HepG2 (cell line): ENCODE measurements around the gene TLCD3B.

ENCODE experiments used
- EZH2 ChIP-seq: conservative IDR thresholded peaks from 2 replicates; pipeline ENCODE4 v1.6.1; 2012; ENCODE audit warnings: mild to moderate bottlenecking, low read depth, low read length, moderate library complexity
- KAT8 ChIP-seq: IDR thresholded peaks from 2 replicates; pipeline ENCODE4 v1.6.1; 2016; ENCODE audit warnings: missing genetic modification reagents, missing compliant biosample characterization
- PRPF4 ChIP-seq: fragments of 200-400 bp; formaldehyde crosslinking; IDR thresholded peaks from 2 replicates; pipeline ENCODE4 v1.6.1; 2016; ENCODE audit warnings: low read length, low read depth; ENCODE audit not compliant: poor library complexity, severe bottlenecking
- SOX5 ChIP-seq: IDR thresholded peaks from 2 replicates; pipeline ENCODE4 v1.6.1; 2016; ENCODE audit warnings: borderline replicate concordance
- TCF12 ChIP-seq, 2 experiments: fragments of 450-650 bp in 1 of 2; sonication (generic) in 1 of 2; formaldehyde crosslinking in 1 of 2; IDR thresholded peaks; 2 replicates each; pipeline versions ENCODE4 v1.6.1 to v1.8.0; 2017 to 2022; ENCODE audit warnings: antibody characterized with exemption in 1 of 2, mild to moderate bottlenecking in 1 of 2, missing genetic modification reagents in 1 of 2, moderate library complexity in 1 of 2
- TF ChIP-seq, protein P1 (sequence below): fragments of 450-650 bp; IDR thresholded peaks from 2 replicates; pipeline ENCODE4 v1.6.1; 2017; ENCODE audit warnings: mild to moderate bottlenecking
- TF ChIP-seq, protein P2 (sequence below): conservative IDR thresholded peaks from 2 replicates; pipeline ENCODE4 v1.6.1; 2018; ENCODE audit warnings: missing genetic modification reagents

DNA sequence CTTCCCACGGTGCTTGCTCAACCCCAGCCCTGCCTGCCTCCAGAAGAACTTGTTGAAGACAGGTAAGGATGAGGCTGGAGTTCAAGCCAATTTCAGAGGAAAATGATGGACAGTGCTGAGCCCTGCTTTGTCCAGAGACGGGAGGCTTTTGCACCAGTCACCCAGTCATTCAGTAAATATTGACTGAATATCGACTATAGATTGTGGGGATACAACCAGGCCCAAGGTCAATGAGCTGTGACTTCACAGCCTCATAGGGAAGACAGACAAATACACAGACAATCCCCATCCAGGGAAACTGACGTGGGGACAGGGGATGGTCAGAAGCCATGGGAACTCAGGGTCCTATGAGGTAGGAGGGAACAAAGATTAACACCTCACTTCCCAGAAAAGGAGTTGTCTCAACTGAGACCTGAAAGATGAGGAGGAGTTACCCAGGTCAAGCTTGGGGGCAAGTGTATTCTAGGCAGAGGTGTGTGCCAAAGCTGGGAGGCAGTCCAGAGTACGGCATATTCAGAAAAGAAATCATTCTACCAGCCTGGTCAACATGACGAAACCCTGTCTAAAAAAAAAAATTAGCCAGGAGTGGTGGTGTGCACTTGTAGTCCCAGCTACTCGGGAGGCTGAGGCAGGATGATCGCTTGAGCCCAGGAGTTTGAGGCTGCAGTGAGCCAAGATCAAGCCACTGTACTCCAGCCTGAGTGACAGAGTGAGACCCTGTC is 14.4 kb downstream of the TLCD3B start:
- TF ChIP-seq TCF12 (IDR thresholded peaks at IDR 0.05) (no peak), TCF12 (CRISPR knock-in tag; IDR thresholded peaks at IDR 0.05) (no peak), PRPF4 (no peak), SOX5 (no peak; the same call in 1 of the 2 replicates), KAT8 (CRISPR knock-in tag) (no peak), EZH2 (no peak)
- TF ChIP-seq, protein P1, sequence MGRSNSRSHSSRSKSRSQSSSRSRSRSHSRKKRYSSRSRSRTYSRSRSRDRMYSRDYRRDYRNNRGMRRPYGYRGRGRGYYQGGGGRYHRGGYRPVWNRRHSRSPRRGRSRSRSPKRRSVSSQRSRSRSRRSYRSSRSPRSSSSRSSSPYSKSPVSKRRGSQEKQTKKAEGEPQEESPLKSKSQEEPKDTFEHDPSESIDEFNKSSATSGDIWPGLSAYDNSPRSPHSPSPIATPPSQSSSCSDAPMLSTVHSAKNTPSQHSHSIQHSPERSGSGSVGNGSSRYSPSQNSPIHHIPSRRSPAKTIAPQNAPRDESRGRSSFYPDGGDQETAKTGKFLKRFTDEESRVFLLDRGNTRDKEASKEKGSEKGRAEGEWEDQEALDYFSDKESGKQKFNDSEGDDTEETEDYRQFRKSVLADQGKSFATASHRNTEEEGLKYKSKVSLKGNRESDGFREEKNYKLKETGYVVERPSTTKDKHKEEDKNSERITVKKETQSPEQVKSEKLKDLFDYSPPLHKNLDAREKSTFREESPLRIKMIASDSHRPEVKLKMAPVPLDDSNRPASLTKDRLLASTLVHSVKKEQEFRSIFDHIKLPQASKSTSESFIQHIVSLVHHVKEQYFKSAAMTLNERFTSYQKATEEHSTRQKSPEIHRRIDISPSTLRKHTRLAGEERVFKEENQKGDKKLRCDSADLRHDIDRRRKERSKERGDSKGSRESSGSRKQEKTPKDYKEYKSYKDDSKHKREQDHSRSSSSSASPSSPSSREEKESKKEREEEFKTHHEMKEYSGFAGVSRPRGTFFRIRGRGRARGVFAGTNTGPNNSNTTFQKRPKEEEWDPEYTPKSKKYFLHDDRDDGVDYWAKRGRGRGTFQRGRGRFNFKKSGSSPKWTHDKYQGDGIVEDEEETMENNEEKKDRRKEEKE, result no peak
- TF ChIP-seq, protein P2, sequence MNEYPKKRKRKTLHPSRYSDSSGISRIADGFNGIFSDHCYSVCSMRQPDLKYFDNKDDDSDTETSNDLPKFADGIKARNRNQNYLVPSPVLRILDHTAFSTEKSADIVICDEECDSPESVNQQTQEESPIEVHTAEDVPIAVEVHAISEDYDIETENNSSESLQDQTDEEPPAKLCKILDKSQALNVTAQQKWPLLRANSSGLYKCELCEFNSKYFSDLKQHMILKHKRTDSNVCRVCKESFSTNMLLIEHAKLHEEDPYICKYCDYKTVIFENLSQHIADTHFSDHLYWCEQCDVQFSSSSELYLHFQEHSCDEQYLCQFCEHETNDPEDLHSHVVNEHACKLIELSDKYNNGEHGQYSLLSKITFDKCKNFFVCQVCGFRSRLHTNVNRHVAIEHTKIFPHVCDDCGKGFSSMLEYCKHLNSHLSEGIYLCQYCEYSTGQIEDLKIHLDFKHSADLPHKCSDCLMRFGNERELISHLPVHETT (CRISPR knock-in tag), result no peak
